IMR-90 (cell line): Measurements from ENCODE around the gene COX6A1. TPM values are rescaled to one million over a fixed set of nuclear protein-coding genes. Genes with fewer than 3 reads are reported as not detected.

Experiments
- ATAC-seq: fragments of 200-7000 bp; cut with Tn5 transposase; 2 replicates; pipeline ENCODE4 v1.9.1; 2020; ENCODE audit warnings: low read depth, mild to moderate bottlenecking, moderate library complexity
- BruUV-seq: library from RNA; stranded (reverse); fragments of 400-500 nt; replicated peaks from 2 replicates; lab custom pipeline; 2021; lab: Mats Ljungman, UMichigan
- CTCF ChIA-PET: fragments of 300-600 bp; formaldehyde crosslinking; extraction: SDS; loops from one replicate; lab custom pipeline; 2021; ENCODE audit warnings: antibody characterized with exemption; lab: Yijun Ruan, JAX
- POLR2A ChIA-PET: fragments of 300-600 bp; sonication (Branson Sonifier 250); formaldehyde crosslinking; loops from one replicate; lab custom pipeline; 2022; ENCODE audit warnings: antibody characterized with exemption; ENCODE audit not compliant: unreplicated experiment; lab: Charles Lee
- DNase-seq: peaks from one replicate; pipeline ENCODE4 v3.0.0; 2013
- H2AFZ ChIP-seq: replicated peaks from 2 replicates; pipeline ENCODE3; 2013; ENCODE audit warnings: low read length, mild to moderate bottlenecking; ENCODE audit not compliant: poor library complexity
- H2AK5ac ChIP-seq: 2 replicates; pipeline ENCODE4 v1.6.1; 2013; ENCODE audit warnings: low read depth, low read length, inconsistent platforms
- H2AK9ac ChIP-seq: replicated peaks from 2 replicates; pipeline ENCODE3; 2013; ENCODE audit warnings: mild to moderate bottlenecking, low read depth, low read length, moderate library complexity; ENCODE audit not compliant: poor library complexity
- H2BK120ac ChIP-seq: 2 replicates; pipeline ENCODE4 v1.6.1; 2013; ENCODE audit warnings: low read depth, low read length, inconsistent platforms
- H2BK15ac ChIP-seq: 3 replicates; pipeline ENCODE4 v1.6.1; 2013; ENCODE audit warnings: low read depth, low read length, inconsistent platforms
- H2BK20ac ChIP-seq: 2 replicates; pipeline ENCODE4 v1.6.1; 2013; ENCODE audit warnings: low read depth, mild to moderate bottlenecking, inconsistent platforms, low read length, moderate library complexity
- H2BK5ac ChIP-seq: 2 replicates; pipeline ENCODE4 v1.6.1; 2013; ENCODE audit warnings: mild to moderate bottlenecking, low read depth, low read length, inconsistent platforms; ENCODE audit not compliant: poor library complexity, severe bottlenecking
- H3K14ac ChIP-seq: replicated peaks from 2 replicates; pipeline ENCODE4 v1.6.1; 2013; ENCODE audit warnings: low read depth, low read length, inconsistent platforms
- H3K18ac ChIP-seq: 2 replicates; pipeline ENCODE4 v1.6.1; 2013; ENCODE audit warnings: low read depth, low read length, control low read depth
- H3K23ac ChIP-seq: 2 replicates; pipeline ENCODE4 v1.6.1; 2013; ENCODE audit warnings: low read depth, low read length, inconsistent platforms
- H3K27ac ChIP-seq: 2 replicates; pipeline ENCODE4 v1.5.1; 2013; ENCODE audit warnings: mild to moderate bottlenecking, control low read depth, low read length; ENCODE audit not compliant: insufficient read depth
- H3K27me3 ChIP-seq: 2 replicates; pipeline ENCODE4 v1.6.1; 2013; ENCODE audit warnings: low read length; ENCODE audit not compliant: control insufficient read depth, insufficient read depth
- H3K36me3 ChIP-seq: 2 replicates; pipeline ENCODE4 v1.6.1; 2013; ENCODE audit warnings: low read length, mixed read lengths; ENCODE audit not compliant: control insufficient read depth, insufficient read depth
- H3K4ac ChIP-seq: 2 replicates; pipeline ENCODE4 v1.6.1; 2013; ENCODE audit warnings: low read depth, low read length, inconsistent platforms
- H3K4me1 ChIP-seq: 2 replicates; pipeline ENCODE4 v1.6.1; 2013; ENCODE audit warnings: low read length, mixed read lengths; ENCODE audit not compliant: control insufficient read depth, insufficient read depth
- H3K4me2 ChIP-seq: 2 replicates; pipeline ENCODE4 v1.6.1; 2013; ENCODE audit warnings: low read depth, mild to moderate bottlenecking, control low read depth, low read length, moderate library complexity
- H3K4me3 ChIP-seq: 2 replicates; pipeline ENCODE4 v1.5.1; 2013; ENCODE audit warnings: low read depth, mild to moderate bottlenecking, control low read depth, low read length, moderate library complexity; ENCODE audit not compliant: insufficient read depth
- H3K56ac ChIP-seq: 2 replicates; pipeline ENCODE4 v1.6.1; 2013; ENCODE audit warnings: low read length, inconsistent platforms; ENCODE audit not compliant: insufficient read depth; ENCODE audit errors: extremely low read depth
- H3K79me1 ChIP-seq, 2 experiments: 2 replicates each; pipeline ENCODE4 v1.6.1; 2013; ENCODE audit warnings: low read length in 2 of 2, inconsistent platforms in 1 of 2, low read depth in 1 of 2
- H3K9ac ChIP-seq: 2 replicates; pipeline ENCODE4 v1.6.1; 2013; ENCODE audit warnings: low read depth, low read length, control low read depth
- H3K9me1 ChIP-seq: 2 replicates; pipeline ENCODE4 v1.6.1; 2013; ENCODE audit warnings: low read length, inconsistent platforms; ENCODE audit not compliant: insufficient read depth
- H3K9me3 ChIP-seq: 2 replicates; pipeline ENCODE4 v1.6.1; 2013; ENCODE audit warnings: low read length; ENCODE audit not compliant: control insufficient read depth, insufficient read depth
- H4K20me1 ChIP-seq: 2 replicates; pipeline ENCODE4 v1.6.1; 2013; ENCODE audit warnings: low read length, inconsistent platforms; ENCODE audit not compliant: insufficient read depth
- H4K5ac ChIP-seq: 2 replicates; pipeline ENCODE4 v1.6.1; 2013; ENCODE audit warnings: mild to moderate bottlenecking, low read depth, low read length, control low read depth
- H4K8ac ChIP-seq, 2 experiments: 2 replicates each; pipeline ENCODE4 v1.6.1; 2013; ENCODE audit warnings: low read depth in 2 of 2, low read length in 2 of 2, control low read depth in 1 of 2, inconsistent platforms in 1 of 2
- H4K91ac ChIP-seq: 2 replicates; pipeline ENCODE4 v1.6.1; 2013; ENCODE audit warnings: low read depth, low read length, inconsistent platforms; ENCODE audit not compliant: insufficient read depth
- CEBPB ChIP-seq: IDR thresholded peaks from 2 replicates; pipeline ENCODE4 v1.6.1; 2012; ENCODE audit warnings: low read depth, low read length, improper control_type of control experiment
- CHD1 ChIP-seq: IDR thresholded peaks from 2 replicates; pipeline ENCODE4 v1.6.1; 2012; ENCODE audit warnings: low read depth, low read length, improper control_type of control experiment
- MAFK ChIP-seq: IDR thresholded peaks from 2 replicates; pipeline ENCODE4 v1.6.1; 2012; ENCODE audit warnings: low read depth, low read length, improper control_type of control experiment
- MAZ ChIP-seq: IDR thresholded peaks from 2 replicates; pipeline ENCODE4 v1.6.1; 2012; ENCODE audit warnings: low read depth, mild to moderate bottlenecking, low read length, improper control_type of control experiment, moderate library complexity, borderline replicate concordance
- MXI1 ChIP-seq: IDR thresholded peaks from 2 replicates; pipeline ENCODE4 v1.6.1; 2012; ENCODE audit warnings: low read depth, mild to moderate bottlenecking, low read length, moderate library complexity, borderline replicate concordance
- RCOR1 ChIP-seq: IDR thresholded peaks from 2 replicates; pipeline ENCODE4 v1.6.1; 2012; ENCODE audit warnings: mild to moderate bottlenecking, low read length, improper control_type of control experiment; ENCODE audit not compliant: insufficient replicate concordance
- SMC3 ChIP-seq: fragments of 150-350 bp; IDR thresholded peaks from 2 replicates; pipeline ENCODE4 v1.6.1; 2016; ENCODE audit warnings: low read depth, mild to moderate bottlenecking, antibody characterized with exemption, low read length, moderate library complexity
- WGBS, 2 experiments: methylation state at CpG; one replicate each; pipeline versions ENCODE4 v1.1.5 to v1.1.7; 2013; ENCODE audit warnings: missing lambda C conversion rate in 2 of 2; ENCODE audit not compliant: insufficient read length in 1 of 2; ENCODE audit errors: extremely low coverage in 2 of 2; 5-methylcytosine and 5-hydroxymethylcytosine counted together
- dilution Hi-C: fragments of 300-500 bp; cut with HindIII; formaldehyde crosslinking; loops from one replicate; pipeline ENCODE4 v1.14.3; 2018; ENCODE audit warnings: low sequenced_read_pairs; ENCODE audit not compliant: unreplicated experiment
- in situ Hi-C: fragments of 300-500 bp; cut with MboI; formaldehyde crosslinking; loops from 3 replicates; pipeline ENCODE4 v1.14.3; 2019; ENCODE audit warnings: low sequenced_read_pairs, inconsistent platforms, mixed read lengths
- intact Hi-C: fragments of 100-400 bp; cut with micrococcal nuclease; formaldehyde crosslinking; loops from 2 replicates; pipeline ENCODE4 v1.10.0; 2022
- polyA plus RNA-seq, 3 experiments: library from polyadenylated mRNA; depleted of rRNA; stranded (reverse); fragments of >200 nt; gene quantifications; 2 replicates each; pipeline ENCODE4 v1.2.3, GENCODE V29; 2012; ENCODE audit warnings: low replicate concordance in 1 of 3
- total RNA-seq: library from RNA; depleted of rRNA; stranded (reverse); fragments of >200 nt; gene quantifications from 2 replicates; pipeline ENCODE4 v1.2.3, GENCODE V29; 2012
- TF ChIP-seq, protein P1 (sequence below): conservative IDR thresholded peaks from 2 replicates; pipeline ENCODE4 v1.5.1; 2012; ENCODE audit warnings: mild to moderate bottlenecking, low read depth, low read length, improper control_type of control experiment
- TF ChIP-seq, protein P2 (sequence below): fragments of 150-350 bp; IDR thresholded peaks from 2 replicates; pipeline ENCODE4 v1.6.1; 2017; ENCODE audit warnings: mild to moderate bottlenecking, antibody characterized with exemption, low read length, low read depth

Gene COX6A1
- total and polyA plus RNA-seq, 2 of the 4 experiments (the other 2 are of a cell fraction): 396 to 541 TPM

DNA sequence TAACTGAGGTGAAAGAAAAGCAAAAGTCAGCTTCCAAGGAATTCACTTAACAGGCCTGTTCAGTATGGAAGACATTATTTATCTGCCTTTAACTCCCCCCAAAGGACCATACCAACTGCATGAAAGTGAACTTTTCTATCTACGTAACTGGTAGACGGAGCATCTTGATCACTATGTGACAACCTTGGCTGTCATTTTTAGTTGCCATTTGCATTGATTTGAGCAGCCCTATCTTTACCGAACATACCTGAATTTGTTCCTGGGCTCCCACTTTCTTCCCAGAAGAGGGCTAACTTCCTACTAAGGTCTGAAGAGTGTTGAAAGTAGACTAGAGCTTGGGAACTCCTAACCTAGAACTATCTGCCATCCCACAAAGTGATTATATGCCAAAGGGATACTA is 22.2 kb downstream of the COX6A1 start:
- ChIA-PET POLR2A (no interaction called here), CTCF (interaction anchor here (0.6 to 1.0 kb wide), 2 partner anchors 11 to 139 kb away, joined by 3 read pairs; no protein-coding TSS in a partner anchor)
- Histone ChIP-seq H4K20me1 (peaks cover 24% of the 10 kb centered on the region; the same call in 1 of the 2 replicates), H3K79me1 (peaks cover 32 to 53% of the 10 kb centered on the region in 2 experiments), H2AFZ (no peak overlapping the region), H3K56ac (no peak overlapping the region), H3K27me3 (no peaks in the 10 kb centered on the region), H2BK20ac (no peak overlapping the region), H3K23ac (no peak overlapping the region), H3K18ac (no peak overlapping the region), H3K9ac (no peak overlapping the region), H3K36me3 (peaks cover 66% of the 10 kb centered on the region), H3K4me2 (no peak overlapping the region), H2BK5ac (no peak overlapping the region), H2BK120ac (no peak overlapping the region), H3K4me3 (no peak overlapping the region), H3K9me3 (no peaks in the 10 kb centered on the region), H3K9me1 (no peaks in the 10 kb centered on the region), H3K27ac (no peak overlapping the region), H2BK15ac (no peak overlapping the region), H2AK9ac (no peak overlapping the region), H2AK5ac (no peak overlapping the region), H4K8ac (no peak overlapping the region), H3K4ac (no peak overlapping the region), H4K5ac (no peak overlapping the region), H3K4me1 (no peaks in the 10 kb centered on the region), H4K91ac (no peak overlapping the region), H3K14ac (no peak overlapping the region)
- no peak for DNase-seq
- TF ChIP-seq CHD1 (no peak), MAZ (no peak), RCOR1 (no peak), CEBPB (no peak), MXI1 (no peak), SMC3 (no peak), MAFK (no peak)
- TF ChIP-seq, protein P1, sequence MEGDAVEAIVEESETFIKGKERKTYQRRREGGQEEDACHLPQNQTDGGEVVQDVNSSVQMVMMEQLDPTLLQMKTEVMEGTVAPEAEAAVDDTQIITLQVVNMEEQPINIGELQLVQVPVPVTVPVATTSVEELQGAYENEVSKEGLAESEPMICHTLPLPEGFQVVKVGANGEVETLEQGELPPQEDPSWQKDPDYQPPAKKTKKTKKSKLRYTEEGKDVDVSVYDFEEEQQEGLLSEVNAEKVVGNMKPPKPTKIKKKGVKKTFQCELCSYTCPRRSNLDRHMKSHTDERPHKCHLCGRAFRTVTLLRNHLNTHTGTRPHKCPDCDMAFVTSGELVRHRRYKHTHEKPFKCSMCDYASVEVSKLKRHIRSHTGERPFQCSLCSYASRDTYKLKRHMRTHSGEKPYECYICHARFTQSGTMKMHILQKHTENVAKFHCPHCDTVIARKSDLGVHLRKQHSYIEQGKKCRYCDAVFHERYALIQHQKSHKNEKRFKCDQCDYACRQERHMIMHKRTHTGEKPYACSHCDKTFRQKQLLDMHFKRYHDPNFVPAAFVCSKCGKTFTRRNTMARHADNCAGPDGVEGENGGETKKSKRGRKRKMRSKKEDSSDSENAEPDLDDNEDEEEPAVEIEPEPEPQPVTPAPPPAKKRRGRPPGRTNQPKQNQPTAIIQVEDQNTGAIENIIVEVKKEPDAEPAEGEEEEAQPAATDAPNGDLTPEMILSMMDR: no peak
- TF ChIP-seq, protein P2, sequence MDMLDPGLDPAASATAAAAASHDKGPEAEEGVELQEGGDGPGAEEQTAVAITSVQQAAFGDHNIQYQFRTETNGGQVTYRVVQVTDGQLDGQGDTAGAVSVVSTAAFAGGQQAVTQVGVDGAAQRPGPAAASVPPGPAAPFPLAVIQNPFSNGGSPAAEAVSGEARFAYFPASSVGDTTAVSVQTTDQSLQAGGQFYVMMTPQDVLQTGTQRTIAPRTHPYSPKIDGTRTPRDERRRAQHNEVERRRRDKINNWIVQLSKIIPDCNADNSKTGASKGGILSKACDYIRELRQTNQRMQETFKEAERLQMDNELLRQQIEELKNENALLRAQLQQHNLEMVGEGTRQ: no peak
- no TSS peak for BruUV-seq
- intact Hi-C loops (no loop called here), in situ Hi-C loops (no loop called here), dilution Hi-C loops (no loop called here)
- no peak for ATAC-seq
- WGBS, 2 experiments: 100% methylated on average over 1 of the region's 3 CpGs; no CpG with 5 or more reads in 1 of the 2 experiments
